Erythroblast (primary cell): ENCODE data around the gene FAM3A.

ENCODE experiments used
- GATA1 ChIP-seq: IDR thresholded peaks from 2 replicates; pipeline ENCODE4 v1.6.1; 2011; ENCODE audit warnings: low read depth, mild to moderate bottlenecking, control low read depth, low read length, moderate library complexity
- POLR2A ChIP-seq: IDR thresholded peaks from 2 replicates; pipeline ENCODE4 v1.6.1; 2011; ENCODE audit warnings: mild to moderate bottlenecking, low read length

DNA sequence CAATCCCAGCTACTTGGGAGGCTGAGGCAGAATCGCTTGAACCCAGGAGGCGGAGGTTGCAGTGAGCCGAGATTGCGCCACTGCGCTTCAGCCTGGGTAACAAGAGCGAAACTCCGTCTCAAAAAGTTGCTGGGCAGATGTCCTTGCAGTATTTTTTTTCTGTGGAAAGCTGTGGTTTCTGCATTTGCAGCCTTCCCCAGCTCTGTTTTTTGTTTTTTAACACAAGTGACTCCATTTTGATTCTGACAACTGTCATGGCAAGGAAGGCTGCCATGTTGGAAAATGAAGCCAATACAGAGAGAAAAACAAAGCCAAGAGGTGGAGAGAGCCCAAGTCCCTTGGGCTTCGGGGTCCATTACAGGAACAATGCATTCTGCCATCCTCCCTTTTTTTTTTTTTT lies 13.9 kb downstream of the FAM3A start:
- TF ChIP-seq POLR2A (no peak), GATA1 (no peak)
